Posterior cingulate gyrus (tissue), 11 donors: Measurements from ENCODE around the gene PALM.
"Not testable (repeated sequence)": the region's sequence is repeated elsewhere in the genome, so short reads cannot be mapped to it uniquely, and the experiment has no call there.

Source experiments
- DNase-seq, 10 donors: peaks; one replicate each; pipeline versions ENCODE4 v3.0.0 to v3.0.0-alpha.2; 2020 to 2021; ENCODE audit warnings: mixed read lengths in 3 of 10
- intact Hi-C: fragments of 100-400 bp; cut with DNase I; formaldehyde crosslinking; loops from one replicate; pipeline ENCODE4 v1.15.1; 2023

Gene PALM

GRCh38 chr19:702847-703246 is 5.9 kb upstream of the PALM start:
- DNase-seq, intact Hi-C loops: not testable (repeated sequence)

GRCh38 chr19:703329-703650 is 5.4 kb upstream of the PALM start:
- no peak for DNase-seq
- intact Hi-C loops = no loop called here

- DNase-seq = peak in 3 of 10 donors; percentile 60 to 92 (median 86)
- intact Hi-C loops = no loop called here
These were observed 4.9 kb upstream of the PALM start for GRCh38 chr19:703651-704446.

- no peak for DNase-seq
- intact Hi-C loops = no loop called here
These were observed 4.3 kb upstream of the PALM start for GRCh38 chr19:704447-704741.

- no peak for DNase-seq
- intact Hi-C loops = no loop called here
These were observed 645 bp downstream of the PALM start for GRCh38 chr19:709196-709964.

- DNase-seq = no peak
- intact Hi-C loops = no loop called here
These were observed 1.3 kb downstream of the PALM start for GRCh38 chr19:709965-710571.

- intact Hi-C loops = no loop called here
- DNase-seq = no peak
These were observed 2.0 kb downstream of the PALM start for GRCh38 chr19:710767-711166.

- no peak for DNase-seq
- intact Hi-C loops = no loop called here
These were observed 2.5 kb downstream of the PALM start for GRCh38 chr19:711254-711653.

GRCh38 chr19:715347-715746 is 6.6 kb downstream of the PALM start:
- DNase-seq = no peak
- intact Hi-C loops = no loop called here

- intact Hi-C loops = no loop called here
- peak in 1 of 10 donors; percentile 11 for DNase-seq
These were observed 9.7 kb downstream of the PALM start for GRCh38 chr19:718251-718951.

- peak in 7 of 10 donors; percentile 46 to 91 (median 50) for DNase-seq
- intact Hi-C loops = no loop called here
These were observed 10.3 kb downstream of the PALM start for GRCh38 chr19:718991-719512.

- intact Hi-C loops = no loop called here
- DNase-seq = peak in 9 of 10 donors; percentile 37 to 95 (median 63)
These were observed 11.1 kb downstream of the PALM start for GRCh38 chr19:719636-720344.

GRCh38 chr19:720345-721160 is 11.8 kb downstream of the PALM start:
- DNase-seq = peak; percentile 61 to 96 (median 74)
- intact Hi-C loops = no loop called here

- intact Hi-C loops = no loop called here
- DNase-seq = no peak
These were observed 13.9 kb downstream of the PALM start for GRCh38 chr19:722553-723101.

GRCh38 chr19:723247-723646 is 14.5 kb downstream of the PALM start:
- intact Hi-C loops = no loop called here
- DNase-seq = no peak

- intact Hi-C loops = no loop called here
- no peak for DNase-seq
These were observed 15.0 kb downstream of the PALM start for GRCh38 chr19:723714-724113.

GRCh38 chr19:725461-726089 is 16.8 kb downstream of the PALM start:
- no peak for DNase-seq
- intact Hi-C loops = no loop called here
